Eye (tissue), 1 donor: ENCODE measurements around the gene SMYD2.

Experiments
- DNase-seq: peaks from one replicate; pipeline ENCODE4 v3.0.0-alpha.2; 2015

SMYD2 gene

DNA sequence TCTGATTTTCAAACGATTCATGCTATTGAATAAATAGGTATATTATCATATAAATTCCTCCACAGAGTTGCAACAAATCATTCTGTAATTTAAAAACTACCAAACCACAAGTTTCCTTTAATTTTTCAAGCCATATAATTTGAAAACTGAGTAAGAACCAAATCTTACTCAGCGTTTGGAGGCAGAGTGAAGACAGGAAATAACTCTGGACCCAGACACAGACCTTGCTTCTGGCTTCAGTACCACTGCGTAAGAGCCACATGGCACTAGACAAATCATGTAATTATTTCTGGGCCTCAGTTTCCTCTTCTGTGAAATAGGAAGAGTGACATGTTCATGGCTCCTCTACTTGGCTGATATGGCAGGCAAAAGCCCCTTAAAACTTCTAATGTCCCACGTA, 82.4 kb downstream of the SMYD2 start:
- no peak for DNase-seq

DNA sequence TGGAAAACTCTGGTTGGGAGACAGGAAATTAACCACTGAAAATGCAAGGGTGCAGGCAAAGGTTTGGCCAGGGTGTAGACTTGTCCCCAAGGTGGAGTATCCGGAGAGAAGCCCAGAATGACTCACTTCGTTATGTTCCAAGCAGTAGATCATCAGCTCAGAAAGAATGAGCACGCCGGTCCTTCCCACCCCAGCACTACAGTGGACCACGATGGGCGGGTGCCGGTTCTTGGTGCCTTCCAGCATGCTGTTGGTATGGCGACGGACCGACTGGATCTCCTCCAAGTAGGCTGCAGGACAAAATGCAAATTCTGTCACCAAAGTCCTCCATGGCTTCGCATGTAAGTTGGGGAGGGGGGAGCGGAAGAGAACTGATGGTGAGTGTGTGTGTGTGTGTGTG, 83.4 kb downstream of the SMYD2 start:
- DNase-seq = no peak

DNA sequence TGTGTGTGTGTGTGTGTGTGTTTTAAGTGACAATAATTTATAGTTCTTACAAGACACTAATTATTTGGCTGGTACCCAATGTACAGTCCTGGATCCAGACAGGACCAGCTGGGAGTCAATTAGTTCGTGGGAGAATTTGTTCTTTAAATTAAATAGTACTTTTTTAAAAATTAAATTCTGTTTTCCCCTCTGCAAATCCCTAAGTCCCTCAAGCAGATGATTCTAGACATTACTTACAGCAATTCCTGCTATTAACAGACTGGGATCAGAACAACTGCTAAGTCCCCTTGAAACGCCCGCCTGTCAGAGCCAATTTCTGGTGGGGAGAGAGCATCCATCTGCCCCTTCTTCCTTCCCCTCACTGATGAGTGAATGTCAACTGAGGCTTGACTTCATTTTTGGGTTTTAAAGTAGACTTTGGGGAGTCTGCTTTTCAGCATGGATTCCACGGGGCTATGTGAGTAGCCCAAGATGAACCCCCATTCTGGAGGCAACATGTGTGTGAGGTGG, 83.9 kb downstream of the SMYD2 start:
- DNase-seq = no peak

DNA sequence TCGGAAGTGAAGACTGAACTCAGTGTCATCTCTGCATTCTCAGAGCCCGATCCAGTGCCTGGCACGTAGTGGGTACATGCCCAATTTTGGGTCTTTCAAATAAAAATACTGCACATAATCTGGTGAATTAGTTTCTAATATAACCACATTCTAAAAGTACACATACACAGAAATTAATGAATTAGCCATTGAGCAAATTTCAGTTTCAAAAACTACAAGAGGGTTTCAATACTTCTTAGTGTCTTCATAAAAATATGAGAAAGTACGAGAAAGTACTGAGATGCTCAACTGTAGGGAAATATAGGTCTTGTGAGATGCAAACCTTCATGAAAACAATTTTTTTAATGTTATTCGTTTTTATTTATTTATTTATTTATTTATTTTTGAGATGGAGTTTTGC, 86.9 kb downstream of the SMYD2 start:
- no peak for DNase-seq

DNA sequence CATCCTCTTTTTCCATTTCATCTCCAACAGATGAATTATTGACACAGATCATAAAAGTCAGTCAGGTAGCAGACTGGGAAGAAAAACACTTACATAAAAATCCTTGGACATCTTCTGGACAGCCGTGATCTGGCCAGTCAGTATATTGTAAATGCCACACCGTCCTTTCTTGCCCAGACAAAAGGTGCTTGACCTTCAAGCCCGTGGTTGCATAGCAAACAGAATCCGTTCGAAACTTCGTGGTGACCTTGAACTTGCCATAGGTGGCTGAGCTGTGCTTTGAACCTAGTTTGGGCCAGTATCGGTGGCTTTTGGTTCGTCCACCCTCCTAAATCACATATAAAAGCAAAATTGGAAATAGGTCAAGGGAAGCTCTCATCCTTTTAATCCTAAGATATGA, 88.4 kb downstream of the SMYD2 start:
- no peak for DNase-seq

DNA sequence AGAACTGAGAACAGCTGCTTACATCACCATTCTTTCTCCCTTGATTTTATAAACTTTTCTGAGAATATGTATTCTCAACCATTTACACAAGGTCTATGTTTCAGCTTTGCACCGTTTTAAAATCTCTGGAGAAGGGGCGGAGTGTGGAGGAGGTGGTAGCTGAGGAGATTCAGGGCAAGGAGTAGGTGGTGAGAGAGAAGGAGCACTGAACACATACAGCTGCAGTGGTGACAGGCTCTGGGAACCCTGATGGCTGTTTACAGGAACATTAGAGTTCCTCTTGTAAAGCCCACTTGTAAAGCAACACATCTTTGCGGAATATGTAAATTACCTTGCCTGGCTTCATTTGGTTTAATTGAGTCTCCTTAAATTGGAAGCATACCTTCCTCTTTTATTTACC, 89.7 kb downstream of the SMYD2 start:
- DNase-seq = no peak

DNA sequence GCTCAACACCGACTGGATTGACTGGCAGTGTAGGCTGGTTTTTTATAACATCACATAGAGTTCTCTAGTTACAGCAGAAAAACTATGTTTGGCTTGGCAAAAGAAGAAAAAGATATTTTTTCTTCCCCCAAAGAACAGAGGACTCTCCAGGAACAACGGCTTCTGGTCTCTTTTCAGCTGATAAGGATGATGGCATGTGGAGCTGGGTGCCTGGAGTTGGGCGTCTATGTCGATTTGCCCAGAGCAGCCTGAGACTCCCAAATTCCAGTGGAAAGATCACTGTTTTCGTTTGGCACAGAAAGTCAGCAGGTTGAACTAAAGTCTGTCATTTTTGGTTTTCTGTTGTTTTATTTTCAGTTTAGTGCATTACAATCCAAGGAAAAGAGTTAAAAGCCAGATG, 91.1 kb downstream of the SMYD2 start:
- DNase-seq = no peak

DNA sequence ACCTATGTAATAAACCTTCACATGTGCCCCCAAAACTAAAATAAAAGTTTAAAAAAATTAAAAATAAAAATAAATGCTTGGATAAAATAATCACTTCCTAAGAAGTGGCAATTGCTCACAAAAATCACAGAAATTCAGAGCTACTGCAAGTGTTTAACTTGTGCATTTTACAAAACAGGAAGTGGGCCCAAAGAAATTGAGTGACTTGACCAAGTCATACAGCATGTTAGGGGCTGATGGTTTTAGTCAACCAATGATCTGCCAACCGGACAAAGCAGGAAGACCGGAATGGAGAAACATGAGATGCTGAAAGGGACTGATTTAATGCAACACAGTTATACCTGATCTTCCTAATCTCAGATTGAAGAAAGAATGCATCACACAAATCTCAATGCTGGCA, 96.5 kb downstream of the SMYD2 start:
- no peak for DNase-seq

DNA sequence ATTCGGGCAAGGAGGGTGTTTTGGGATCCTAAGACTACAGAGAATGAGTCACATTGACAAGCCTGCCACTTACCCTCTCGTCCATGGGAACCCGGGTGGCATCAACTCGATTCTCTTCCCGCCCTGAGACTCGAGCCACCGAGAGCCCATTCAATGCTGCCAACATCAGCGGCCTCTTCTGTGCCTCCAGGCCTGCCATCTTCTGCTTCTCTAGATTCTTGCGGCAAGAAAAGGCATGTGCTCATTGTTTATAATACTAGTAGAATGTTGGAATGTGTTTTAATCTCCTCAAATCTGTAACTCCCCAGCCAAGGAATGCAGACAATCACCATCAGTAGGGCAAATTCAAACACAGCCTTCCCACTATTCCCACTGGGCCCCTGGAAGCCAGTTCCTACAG, 96.9 kb downstream of the SMYD2 start:
- DNase-seq = peak; percentile 46

DNA sequence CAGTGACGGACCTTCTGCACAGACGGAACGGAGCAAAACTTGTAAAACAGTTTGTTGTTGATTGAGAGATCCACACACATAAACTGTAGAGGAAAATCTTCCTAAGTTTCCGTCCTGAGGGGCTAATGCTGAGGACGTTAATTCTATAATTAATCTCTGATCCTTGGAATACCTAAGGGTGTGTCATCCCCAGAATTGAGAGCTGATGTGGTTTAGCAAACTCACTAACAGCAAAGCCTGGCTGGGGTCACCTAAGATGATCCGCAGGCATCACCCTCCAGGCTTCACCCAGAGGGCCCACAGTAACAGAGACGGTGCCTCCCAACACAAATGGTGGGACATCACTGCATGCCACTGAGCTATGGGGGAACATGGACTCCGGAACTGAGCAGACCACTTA, 97.5 kb downstream of the SMYD2 start:
- DNase-seq = no peak

DNA sequence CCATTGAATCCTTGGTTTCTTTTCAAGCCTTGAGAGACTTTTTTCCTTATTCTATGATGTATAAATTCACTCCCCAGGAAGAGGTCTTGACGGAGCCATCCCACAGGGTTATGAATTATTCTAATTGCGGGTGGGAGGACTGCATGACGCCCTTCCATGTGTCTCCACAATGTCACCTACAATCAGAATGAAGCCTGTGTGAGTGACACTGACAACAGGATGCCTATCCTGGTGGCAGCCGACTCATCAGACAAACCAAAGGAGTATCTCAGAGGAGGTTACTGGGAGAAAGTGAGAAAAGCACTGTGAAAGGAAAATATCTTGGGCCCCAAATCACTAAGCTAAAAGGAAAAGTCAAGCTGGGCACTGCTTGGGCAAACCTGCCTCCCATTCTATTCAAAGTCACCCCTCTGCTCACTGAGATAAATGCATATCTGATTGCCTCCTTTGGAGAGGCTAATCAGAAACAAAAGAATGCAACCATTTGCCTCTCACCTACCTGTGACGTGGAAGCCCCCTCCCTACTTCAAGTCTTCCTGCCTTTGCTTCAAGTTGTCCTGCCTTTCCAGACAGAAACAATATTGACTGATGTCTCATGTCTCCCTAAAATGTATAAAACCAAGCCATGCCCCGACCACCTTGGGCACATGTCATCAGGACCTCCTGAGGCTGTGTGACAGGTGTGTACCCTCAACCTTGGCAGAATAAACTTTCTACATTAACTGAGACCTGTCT, 98.4 kb downstream of the SMYD2 start:
- DNase-seq = no peak

DNA sequence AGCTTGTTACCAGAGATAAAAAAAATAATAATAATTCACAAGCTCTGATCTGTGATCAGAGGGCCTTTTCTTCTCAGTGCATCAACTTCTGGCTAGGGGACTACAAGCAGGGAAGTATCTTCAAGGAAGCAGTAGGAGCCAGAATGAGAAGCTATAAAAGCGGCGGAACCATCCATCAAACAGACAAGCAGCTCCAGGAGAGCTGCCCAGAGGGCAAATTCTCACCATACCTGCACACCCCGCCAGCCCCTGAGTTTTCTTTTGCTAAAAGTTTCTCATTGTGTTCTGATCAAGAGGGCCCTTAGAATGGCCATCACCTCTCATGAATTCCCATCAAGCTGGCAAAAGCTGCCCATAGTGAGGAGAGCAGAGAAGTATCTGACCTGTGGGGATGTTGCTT, 99.4 kb downstream of the SMYD2 start:
- no peak for DNase-seq

DNA sequence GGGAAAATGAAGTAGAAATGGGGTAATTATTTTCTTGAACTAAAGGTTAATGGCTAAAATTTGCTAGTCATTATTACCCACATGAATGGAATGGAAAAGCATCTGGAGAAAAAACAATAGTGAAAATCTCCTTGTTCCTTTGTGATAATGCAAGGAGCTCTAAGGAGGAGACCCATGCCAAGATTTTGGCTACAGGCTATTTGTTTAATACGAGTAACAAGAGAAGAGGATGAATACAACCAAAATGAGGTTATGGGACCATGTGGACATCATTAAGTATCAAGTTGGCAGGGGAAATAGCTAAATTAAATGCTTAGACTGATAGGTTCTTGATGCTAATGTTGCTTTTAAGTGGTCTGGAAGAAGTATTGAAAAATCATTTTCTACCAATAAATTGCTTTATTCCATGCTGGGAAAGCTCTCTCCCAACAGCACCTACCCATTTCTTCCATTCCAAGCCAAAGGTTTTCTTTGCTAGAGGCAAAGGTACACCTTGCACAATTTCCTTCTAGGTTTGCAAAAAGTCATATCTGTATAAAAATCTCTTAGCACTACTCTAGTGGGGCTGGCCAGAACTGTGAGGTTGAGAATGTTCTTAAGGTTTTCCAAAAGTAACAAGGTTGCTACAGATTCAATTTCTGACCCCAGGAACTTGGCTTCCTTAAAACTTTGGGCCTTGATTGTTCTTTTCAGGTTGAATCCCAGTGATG, 100.2 kb downstream of the SMYD2 start:
- no peak for DNase-seq

DNA sequence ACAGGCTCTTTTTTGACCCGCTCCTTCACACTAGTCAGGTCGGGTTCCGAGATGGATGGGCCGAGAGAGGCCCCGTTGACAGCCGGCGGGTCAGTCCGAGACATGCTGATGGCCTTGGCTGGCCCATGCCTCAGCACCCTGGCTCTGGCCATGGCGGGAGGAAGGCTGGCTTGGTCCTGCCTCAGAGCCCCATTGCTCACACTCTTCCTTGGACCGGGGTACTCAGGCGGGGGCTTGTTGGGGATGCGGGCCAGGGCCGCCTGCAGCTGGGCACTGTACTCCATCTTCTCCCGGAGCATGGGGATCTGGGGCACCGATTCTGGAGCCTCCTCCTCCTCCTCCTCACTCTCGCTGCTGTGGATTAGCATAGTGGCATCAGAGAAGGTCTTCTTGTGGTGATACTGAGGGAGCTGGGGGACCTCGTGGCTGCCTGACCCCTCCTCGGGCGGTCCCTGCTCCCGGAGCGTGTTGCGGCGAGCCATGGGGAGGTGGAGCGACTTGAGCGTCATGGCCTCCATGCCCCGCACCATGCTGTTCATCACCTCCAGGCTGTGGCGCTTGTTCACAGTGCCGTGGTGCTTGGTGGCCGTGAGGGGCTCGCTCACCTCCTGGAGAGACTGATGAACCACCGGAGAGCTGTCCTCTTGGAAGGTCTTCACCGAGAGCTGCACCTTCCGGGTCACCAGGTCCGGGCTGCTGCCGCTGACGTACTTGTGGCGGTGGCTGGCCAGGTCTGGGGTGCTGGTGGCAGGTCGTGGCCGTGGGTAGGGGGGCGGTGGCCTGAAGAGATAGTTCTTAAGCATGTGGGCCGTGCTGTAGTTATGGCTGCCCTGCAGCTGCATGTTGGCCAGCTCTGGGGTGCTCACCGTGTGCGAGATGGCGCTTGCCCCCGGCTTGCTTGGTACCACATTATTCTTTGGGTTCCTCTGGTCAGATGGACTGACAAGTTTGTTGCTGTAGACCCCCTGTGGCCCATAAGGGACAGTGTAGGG, 102.7 kb downstream of the SMYD2 start:
- no peak for DNase-seq

DNA sequence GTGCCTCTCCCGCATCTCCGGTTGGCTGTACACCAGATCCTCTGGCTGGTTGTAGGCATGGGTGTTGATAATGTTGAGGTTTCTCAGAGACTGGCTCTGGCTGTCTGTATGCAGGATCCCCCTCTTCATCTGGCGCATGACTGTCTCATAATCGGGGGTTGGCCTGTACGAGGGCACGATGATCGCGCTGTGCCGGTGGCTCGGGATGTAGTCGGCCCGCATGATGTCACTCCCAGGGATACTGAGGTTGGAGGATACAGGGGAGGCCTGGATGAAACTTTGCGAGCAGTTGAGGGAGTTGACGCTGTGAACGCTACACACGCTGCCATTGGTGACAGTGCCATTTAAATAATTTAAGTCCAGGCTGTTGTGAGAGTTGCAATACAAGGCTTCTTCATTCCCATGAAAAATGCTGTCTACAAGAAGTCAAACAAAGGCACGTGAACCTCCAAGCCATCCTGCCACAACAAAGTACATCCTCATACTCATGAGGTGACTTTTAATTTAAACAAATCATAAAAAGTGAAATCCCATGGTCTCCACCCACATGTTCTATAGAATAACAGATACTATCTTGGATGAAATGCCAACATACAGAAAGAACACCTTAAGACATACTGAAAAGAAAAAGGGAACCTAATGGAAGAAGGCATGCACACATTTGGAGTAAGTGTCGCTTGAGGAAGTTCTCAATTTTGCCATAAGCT, 103.6 kb downstream of the SMYD2 start:
- DNase-seq = no peak

DNA sequence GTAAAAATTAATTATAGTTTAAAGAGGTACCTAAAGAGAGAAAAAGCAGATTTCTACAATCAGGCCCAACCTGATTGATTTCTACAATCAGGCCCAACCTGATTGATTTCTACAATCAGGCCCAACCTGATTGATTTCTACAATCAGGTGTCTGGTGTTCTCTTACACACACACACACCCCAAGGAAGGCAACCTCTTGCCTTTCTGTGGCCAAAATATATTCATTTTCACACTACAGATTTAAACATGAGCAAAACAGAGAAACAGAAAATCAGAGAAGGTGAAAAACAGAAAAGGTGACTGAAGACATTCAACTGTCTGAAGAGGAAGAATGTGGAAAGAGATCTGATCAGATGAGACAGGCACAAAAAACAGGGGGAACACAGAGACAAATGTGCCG, 104.5 kb downstream of the SMYD2 start:
- DNase-seq = no peak

DNA sequence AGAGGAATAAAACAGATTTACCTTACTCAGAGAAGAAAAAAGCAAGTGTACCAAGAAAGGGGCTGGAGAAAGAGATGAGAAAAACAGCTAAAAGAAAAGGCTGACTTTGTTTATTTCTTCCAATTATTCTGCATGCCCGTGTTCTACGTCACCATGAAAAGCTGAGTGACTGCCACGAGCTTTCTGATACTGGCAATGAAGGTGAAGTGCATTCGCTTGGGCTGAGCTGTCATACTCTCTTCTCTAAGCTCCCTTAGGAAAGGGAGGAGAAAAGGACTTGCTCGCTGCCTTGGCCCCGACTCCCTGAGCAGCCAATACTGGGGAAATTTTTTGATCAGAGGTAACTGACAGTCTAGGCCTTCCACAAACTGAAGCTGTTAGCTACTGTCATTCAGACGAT, 105.4 kb downstream of the SMYD2 start:
- no peak for DNase-seq
